Activated T-helper 1 cell treated with Interleukin-2 at 50 U/mL for 16 hours (primary cell): ENCODE measurements around the gene G6PC2.
"Not testable (repeated sequence)": the region's sequence is repeated elsewhere in the genome, so short reads cannot be mapped to it uniquely, and the experiment has no call there.

Experiments used
- DNase-seq: peaks from one replicate; pipeline ENCODE4 v3.0.0-alpha.2; 2020; ENCODE audit warnings: low read depth

G6PC2 gene, protein sequence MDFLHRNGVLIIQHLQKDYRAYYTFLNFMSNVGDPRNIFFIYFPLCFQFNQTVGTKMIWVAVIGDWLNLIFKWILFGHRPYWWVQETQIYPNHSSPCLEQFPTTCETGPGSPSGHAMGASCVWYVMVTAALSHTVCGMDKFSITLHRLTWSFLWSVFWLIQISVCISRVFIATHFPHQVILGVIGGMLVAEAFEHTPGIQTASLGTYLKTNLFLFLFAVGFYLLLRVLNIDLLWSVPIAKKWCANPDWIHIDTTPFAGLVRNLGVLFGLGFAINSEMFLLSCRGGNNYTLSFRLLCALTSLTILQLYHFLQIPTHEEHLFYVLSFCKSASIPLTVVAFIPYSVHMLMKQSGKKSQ

DNA sequence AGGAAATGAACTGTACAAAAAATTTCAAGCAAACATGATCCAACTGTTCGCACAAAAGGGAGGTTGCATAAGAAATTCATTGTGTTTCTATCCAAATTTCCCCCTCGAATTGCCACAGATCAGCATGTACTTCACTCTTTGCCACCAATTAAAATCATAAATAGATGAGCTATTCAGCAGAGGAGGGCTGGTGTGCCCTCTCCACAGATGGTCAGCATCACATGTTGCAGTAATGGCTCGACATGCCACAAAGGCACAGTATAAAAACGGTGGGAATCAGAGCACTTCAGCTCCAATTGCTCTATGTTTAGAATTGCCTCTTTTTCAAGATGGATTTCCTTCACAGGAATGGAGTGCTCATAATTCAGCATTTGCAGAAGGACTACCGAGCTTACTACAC lies at the start of gene G6PC2:
TSS of gene G6PC2 (plus strand) at position 289 of the 400 bp plus-strand sequence. CDS start at position 330, 41 bp downstream.
- DNase-seq = no peak

DNA sequence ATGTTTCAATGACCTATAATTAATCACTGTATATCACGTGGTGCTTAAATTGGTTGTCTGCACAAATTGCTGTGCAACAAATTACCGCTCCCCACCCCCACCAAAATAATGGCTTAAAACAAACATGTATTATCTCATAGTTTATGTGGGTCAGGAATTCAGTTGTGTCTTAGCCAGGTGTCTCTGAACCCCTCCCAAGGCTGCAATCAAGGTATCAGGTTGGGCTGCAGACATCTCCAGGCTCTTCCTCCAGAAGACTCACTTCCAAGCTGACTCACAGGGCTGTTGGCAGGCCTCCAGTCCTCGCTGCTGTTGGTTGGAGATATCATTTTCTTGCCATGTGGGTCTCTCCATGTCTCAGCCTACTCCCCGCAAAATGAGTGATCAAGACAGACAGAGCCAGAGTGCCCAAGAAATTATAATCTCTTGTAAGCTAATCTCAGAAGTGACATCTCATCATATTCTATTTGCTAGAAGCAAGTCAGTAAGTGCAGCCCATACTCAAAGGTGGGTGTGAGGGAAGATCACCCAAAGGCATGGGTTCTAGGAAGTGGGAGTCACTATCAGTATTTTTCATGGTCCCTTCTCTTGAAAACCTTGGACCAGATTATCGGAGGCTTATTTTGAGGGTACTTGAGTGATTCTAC lies 49.3 kb upstream of the G6PC2 start:
- no peak for DNase-seq

DNA sequence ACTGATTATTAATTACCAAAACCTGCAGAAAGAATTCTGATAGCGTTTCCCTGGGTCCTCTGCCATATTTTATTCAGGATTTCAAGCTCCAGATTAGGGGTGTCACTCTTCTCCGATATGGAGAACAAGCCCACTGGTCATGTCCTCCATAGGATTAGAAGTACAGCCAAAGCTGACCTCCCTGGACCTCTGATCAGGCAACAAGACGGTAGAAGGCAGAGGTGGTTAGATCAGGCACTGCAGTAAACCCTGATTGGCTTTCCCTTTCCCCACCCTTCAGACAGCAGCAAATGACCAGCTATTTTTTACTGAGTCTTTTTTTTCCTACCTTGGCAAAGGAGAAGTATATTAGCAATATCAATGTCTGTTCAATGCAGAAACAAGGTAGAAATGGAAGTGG lies 48.6 kb upstream of the G6PC2 start:
- DNase-seq = no peak

DNA sequence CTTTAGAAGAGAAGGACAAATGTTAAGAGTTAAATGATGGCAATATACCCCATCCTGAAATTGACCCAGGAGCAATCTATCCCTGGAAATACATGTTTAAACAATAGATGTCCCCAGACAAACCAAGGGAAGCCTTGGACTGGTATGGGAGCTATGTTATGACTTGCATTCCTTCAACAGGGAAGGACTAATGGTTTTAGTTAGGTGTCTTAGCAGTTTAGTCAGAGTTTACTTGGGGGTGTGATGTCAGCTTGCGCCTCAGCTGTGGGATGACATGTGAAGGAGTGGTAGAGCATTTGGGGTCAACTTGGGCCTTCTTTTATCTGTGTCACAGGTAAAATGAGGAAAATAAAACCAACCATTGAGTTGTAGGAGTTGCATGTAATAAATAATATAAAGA lies 47.6 kb upstream of the G6PC2 start:
- no peak for DNase-seq

DNA sequence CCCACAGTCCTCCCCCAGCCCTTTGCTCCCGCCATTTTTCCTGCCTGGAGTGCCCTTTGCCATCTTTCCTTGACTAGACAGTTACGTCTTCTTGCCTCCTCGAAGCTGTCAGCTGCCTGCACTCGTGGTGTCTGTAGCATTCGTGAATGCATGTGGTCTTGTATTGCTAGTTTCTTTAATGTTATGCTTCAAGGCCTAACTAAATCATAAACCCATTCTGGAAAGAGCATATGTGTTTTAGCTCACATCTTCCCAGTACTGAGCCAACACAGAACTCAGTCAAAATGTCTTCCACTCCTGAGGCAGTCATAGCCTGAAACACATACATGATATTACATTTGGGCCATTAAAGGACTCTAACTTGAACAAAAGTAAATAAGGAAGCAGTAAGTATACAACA lies 46.4 kb upstream of the G6PC2 start:
- DNase-seq = no peak

DNA sequence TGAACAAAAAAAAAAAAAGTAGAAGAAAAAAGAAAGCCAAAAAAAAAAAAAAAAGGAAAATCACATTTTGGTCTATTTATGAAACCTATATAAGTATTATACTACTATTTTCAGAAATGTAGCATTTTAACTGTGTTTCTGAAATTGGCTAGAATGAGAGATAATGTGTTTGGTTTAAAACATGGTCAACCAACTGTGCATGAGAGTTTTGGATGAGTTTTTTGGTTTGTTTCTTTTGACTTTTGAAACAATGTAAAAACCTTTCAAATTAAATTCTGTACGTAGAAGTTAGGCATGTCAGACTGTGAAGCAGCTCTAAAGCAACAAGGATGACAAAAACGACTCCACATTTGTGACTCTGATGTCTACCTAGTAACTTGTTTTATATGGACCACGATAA lies 45.5 kb upstream of the G6PC2 start:
- no peak for DNase-seq

DNA sequence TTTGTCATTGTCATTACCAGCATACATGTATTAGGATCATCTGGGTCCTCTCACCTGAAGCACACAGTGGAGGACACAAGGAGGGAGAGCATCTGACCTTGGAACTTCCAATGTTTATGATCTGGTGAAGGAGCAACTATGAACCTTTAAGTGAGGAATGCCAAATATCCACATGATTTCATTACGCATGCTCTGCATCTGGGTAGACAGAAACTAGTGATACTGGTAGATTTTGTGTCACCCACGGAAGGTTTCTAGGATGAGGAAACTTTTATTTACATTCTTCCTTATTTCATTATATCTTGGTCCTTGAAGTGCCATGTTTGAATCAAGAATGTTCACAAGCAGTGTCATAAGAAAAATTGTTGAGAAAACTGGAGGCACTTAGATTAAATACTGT lies 42.9 kb upstream of the G6PC2 start:
- DNase-seq = no peak

DNA sequence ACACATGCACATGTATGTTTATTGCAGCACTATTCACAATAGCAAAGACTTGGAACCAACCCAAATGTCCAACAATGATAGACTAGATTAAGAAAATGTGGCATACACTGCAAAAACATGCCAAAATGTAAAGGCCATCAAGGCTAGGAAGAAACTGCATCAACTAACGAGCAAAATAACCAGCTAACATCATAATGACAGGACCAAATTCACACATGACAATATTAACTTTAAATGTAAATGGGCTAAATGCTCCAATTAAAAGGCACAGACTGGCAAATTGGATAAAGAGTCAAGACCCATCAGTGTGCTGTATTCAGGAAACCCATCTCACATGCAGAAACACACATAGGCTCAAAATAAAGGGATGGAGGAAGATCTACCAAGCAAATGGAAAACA lies 33.9 kb upstream of the G6PC2 start:
- DNase-seq = not testable (repeated sequence)

DNA sequence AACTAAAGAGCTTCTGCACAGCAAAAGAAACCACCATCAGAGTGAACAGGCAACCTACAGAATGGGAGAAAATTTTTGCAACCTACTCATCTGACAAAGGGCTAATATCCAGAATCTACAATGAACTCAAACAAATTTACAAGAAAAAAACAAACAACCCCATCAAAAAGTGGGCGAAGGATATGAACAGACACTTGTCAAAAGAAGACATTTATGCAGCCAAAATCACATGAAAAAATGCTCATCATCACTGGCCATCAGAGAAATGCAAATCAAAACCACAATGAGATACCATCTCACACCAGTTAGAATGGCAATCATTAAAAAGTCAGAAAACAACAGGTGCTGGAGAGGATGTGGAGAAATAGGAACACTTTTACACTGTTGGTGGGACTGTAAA lies 30.7 kb upstream of the G6PC2 start:
- DNase-seq = not testable (repeated sequence)

DNA sequence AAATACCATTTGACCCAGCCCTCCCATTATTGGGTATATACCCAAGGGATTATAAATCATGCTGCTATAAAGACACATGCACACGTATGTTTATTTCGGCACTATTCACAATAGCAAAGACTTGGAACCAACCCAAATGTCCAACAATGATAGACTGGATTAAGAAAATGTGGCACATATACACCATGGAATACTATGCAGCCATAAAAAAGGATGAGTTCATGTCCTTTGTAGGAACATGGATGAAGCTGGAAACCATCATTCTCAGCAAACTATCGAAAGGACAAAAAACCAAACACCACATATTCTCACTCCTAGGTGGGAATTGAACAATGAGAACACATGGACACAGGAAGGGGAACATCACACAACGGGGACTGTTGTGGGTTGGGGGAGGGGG lies 30.3 kb upstream of the G6PC2 start:
- DNase-seq = not testable (repeated sequence)

DNA sequence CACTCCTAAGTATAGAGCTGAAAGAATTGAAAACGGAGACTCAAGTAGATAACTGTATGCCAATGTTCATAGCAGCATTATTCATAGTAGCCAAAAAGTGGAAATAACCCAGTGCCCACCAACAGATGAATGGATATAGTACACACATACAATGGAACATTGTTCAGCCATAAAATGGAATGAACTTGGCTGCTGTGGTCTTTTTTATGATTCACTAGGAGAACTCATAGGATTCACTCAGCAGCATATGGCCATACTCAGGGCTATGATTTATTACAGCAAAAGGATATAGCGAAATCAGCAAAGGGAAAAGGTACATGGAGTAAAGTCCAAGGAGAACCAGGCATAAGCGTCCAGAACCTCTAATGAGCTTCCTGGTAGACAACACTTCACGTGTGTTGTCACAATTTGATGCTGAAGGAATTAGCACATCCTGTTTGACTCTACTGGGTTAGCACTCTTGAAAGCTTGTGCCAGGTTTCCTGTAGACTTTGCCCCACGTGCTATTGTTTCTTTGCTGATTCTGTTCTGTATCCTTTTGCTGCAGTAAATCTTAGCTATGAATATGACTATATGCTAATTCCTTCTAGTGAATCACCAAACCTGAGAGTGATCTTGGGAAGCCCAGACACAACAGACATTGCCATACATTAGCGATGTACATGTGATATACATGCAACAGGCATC lies 26.6 kb upstream of the G6PC2 start:
- DNase-seq = no peak

DNA sequence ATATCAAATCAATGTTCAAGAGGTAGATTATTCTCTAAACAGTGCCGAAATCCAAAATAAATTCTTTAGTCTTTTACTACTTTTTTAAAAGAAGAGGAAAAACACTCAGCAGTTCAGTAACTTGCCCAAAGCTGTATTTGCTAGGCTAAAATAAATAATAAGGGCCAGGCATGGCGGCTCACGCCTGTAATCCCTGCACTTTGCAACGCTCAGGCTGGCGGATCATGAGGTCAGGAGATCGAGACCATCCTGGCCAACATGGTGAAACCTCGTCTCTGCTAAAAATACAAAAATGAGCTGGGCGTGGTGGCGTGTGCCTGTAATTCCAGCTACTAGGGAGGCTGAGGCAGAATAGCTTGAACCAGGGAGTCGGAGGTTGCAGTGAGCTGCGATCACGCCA lies 18.9 kb upstream of the G6PC2 start:
- DNase-seq = not testable (repeated sequence)

DNA sequence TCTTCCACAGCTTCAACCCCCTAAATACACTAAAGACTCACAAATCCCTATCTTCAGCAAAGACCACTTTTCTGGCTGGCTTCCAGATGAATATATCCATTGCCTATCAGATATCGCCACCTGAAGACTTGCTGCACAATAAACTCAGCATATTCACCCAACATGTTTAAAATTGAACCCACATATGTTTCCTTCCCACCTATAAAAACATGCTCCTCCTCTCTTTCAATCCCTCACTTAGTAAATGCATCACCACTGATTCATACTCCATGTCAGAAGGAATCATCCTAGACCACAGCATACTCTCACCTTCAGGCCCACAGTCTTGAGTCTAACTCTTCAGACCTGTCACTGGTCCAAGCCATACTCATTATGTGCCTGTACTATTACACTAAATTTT lies 16.1 kb upstream of the G6PC2 start:
- no peak for DNase-seq

DNA sequence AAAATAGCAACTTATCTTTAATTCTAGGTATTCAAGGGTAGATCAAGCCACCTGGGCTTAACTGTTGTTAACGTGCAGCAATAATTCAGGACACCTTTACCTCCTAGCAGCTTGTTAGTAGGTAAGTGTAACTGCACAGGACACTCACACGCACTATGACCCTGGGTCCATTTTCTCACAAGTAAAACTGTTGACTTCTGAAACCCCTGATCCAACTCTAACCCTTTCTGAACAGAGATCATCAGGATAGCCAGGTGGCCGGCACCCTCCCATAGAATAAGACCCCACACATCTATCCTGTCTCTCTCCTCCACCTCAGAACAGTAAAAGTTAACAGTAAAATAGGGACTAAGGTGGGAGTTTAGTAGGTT lies 11.5 kb upstream of the G6PC2 start:
- no peak for DNase-seq

DNA sequence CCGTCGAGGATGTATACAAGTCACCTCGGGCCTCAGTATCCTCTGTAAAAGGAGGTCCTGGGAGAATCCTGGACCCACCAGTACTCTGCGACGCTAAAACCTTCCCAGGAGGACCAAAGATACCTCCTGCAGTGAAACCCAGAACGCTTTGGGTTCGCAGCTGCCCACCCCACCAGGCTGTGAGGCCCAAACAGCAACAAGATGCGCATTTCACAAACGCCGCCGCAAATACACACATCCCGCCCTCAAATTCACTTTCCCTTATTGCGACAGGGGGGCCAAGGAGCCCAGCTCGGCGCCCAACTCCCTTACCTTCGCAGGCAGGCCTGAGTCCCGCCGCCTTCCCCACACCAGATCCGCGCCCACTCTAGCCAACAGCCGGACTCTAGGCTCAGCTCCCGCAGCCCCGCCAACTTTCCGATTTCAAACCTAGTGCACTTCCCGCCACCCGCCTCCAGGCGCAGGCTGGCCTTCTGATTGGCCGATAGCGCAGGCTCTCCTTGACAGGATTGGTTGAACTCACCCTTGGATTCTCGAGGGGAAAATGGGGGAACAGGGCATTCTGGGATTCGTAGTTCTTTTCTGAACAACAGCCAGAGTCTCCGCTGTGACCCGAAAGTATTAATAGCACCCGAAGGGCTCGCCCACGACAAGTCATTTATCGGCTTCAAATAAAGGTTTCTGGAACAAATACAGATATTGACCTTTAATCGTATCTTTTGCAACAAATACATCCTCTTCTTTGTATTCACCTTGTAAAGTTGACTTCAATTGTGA lies 10.9 kb upstream of the G6PC2 start, which contains the start of gene SPC25:
TSS of gene SPC25 (minus strand) at position 425 of the 777 bp plus-strand sequence. CDS start 911 bp downstream, outside the sequence.
- DNase-seq = peak; percentile 61

DNA sequence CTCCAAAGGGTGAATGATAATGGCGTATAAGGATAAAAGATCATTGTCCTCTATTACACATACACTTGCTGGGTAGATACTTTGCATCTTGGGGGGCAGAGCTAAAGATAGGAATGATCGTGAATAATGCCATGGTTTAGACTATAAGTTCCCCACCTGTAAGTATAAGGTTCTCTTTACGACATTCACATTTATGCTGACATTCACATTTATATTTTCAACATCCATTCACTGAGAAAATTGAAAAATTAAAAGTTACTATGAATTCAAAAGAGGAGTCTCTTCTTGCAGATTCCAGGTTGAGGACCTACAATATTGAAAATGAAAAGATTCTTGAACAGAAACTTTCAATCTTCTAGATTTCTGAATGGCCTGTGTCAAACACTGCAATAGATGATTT lies 8.8 kb upstream of the G6PC2 start:
- no peak for DNase-seq

DNA sequence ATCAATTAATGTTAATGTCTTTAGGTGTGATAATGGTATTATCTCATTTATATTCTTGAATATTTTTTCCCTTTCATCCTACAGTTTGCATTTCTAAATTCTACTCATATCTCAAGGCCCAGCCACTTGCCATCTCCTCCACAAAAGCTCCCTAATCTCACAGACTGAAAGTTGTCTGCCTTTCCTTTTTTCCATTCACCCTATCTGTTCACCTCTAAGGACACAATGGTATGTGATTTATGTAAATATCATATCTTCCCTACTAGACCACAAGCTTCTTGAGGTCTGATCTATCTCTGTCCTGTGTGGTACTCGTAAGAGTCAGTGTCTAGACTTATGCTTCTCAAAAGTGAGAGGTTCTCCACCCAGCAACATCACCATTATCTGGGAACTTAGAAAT lies 7.0 kb upstream of the G6PC2 start:
- no peak for DNase-seq

DNA sequence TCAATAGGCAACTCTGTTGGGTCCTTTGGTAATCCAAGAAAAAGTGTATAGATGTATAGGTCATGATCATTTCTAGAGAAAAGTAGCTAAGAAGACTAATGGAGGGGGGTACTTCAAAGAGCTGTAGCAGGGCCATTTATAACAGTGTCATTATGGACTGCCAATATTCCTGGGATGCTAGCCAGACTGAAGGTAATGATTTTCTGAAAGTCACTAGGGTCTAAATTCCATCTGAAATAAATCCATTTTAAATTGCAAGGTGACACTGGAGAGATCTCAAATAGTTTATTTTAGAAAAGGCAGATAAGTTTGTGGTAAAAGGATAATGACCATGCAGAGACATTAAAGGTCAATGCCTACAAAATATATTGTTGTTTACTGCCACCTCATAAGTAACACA lies 6.4 kb upstream of the G6PC2 start:
- no peak for DNase-seq

DNA sequence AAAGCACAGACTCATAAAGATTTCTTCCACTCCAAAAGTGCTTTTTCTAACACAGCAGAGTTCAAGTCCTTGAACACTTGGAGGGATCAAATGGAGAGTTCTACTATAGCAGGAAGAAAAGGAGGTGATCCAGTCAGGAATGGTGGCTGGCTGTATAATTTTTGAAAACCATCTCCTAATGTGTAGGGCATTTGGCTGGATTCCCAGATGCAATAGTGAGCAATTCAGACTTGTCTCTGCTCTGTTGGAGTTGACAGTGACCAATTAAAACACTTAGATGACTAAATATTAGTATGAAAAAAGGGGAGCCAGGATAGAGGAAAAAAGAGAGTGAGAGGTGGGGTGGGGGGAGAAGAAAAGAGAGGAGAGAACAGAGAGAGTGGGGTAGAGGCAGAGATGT lies 5.3 kb upstream of the G6PC2 start:
- DNase-seq = no peak

DNA sequence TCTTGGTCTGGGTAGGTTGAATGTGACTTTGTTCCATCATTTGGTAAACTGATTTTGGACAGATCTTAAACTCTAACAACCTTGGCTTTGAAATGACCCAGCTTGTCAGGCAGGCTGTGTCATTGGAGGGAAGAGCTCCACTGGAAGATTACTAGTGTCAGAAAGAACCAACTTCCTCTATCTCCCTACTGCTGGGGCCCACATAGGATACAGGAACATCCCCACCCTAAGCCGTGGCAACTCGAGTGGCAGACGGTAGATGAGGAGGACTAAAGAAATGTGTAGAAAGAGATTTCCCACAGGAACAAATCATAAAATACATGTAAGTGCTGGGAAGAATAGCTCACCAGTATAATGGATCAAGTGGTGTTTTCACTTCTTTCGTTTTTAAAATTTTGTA lies 4.3 kb upstream of the G6PC2 start:
- no peak for DNase-seq

DNA sequence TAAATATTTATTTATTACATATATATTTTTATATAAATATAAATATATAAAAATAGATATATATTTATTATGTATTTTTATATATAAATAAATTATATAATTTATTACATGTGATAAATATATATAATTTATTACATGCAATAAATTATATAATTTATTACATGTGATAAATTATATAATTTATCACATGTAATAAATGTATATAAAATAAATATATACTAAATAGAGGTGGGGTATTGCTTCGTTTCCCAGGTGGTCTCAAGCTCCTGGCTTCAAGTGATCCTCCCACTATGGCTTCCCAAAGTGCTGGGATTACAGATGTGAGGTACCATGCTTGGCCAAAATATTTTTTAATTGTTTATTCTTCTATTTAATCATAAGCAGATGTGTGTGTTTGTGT lies 3.6 kb upstream of the G6PC2 start:
- no peak for DNase-seq

DNA sequence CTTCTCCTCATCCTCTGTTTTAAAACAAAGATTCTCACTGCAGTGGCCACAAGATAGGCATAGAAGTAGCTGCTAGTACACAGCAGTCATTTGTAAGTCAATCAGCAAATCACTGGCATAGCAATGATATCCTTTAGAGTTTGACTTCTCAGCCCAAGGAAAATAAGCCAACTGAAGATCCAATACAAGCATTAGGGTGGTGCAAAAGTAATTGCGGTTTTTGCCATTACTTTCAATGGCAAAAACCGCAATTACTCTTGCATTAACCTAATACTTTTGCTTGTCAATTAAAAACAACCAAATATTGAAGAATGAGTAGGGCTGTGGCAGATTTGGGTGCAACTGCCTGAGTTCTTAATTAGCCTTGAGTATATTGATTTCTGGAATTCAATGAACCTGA lies 2.8 kb downstream of the G6PC2 start:
- no peak for DNase-seq
